K562 (cell line): ENCODE data around the gene SLC22A23.

Experiments used
- ATF1 ChIP-seq, 2 experiments: fragments of 450-650 bp in 1 of 2; IDR thresholded peaks; 2 replicates each; pipeline ENCODE4 v1.6.1; 2016; ENCODE audit warnings: missing compliant biosample characterization in 1 of 2, missing genetic modification characterization in 1 of 2
- CTBP1 ChIP-seq: fragments of 450-650 bp; IDR thresholded peaks from 2 replicates; pipeline ENCODE4 v1.6.1; 2016; ENCODE audit warnings: borderline replicate concordance
- CTCF ChIP-seq, 3 experiments: IDR thresholded peaks in 2 of 3; conservative IDR thresholded peaks in 1 of 3; 2 replicates each; pipeline ENCODE4 v1.5.1; 2011 to 2012; ENCODE audit warnings: low read length in 3 of 3, mild to moderate bottlenecking in 3 of 3, control low read depth in 2 of 3, improper control_type of control experiment in 1 of 3, inconsistent platforms in 1 of 3, low read depth in 1 of 3, mixed read lengths in 1 of 3, moderate library complexity in 1 of 3; ENCODE audit not compliant: insufficient read depth in 2 of 3
- ETS2 ChIP-seq: IDR thresholded peaks from 2 replicates; pipeline ENCODE4 v1.6.1; 2016; ENCODE audit warnings: borderline replicate concordance, missing genetic modification characterization, mild to moderate bottlenecking, moderate library complexity, missing compliant biosample characterization; ENCODE audit not compliant: poor library complexity, severe bottlenecking
- GABPA ChIP-seq: fragments of 200-800 bp; sonication (Bioruptor generic); conservative IDR thresholded peaks from 2 replicates; pipeline ENCODE4 v1.6.1; 2016; ENCODE audit warnings: low read depth, missing genetic modification characterization, missing compliant biosample characterization
- ID3 ChIP-seq, 2 experiments: fragments of 250-450 bp in 1 of 2; fragments of 450-650 bp in 1 of 2; sonication (Bioruptor Pico) in 1 of 2; IDR thresholded peaks; 2 replicates each; pipeline versions ENCODE4 v1.6.1 to v1.8.0; 2016 to 2021; ENCODE audit warnings: mild to moderate bottlenecking in 2 of 2, moderate library complexity in 2 of 2, missing compliant biosample characterization in 1 of 2, missing genetic modification characterization in 1 of 2
- POLR2A ChIP-seq: fragments of 450-650 bp; conservative IDR thresholded peaks from 2 replicates; pipeline ENCODE4 v1.6.1; 2016
- RBFOX2 ChIP-seq: fragments of 200-400 bp; formaldehyde crosslinking; IDR thresholded peaks from 2 replicates; pipeline ENCODE4 v1.6.1; 2017; ENCODE audit warnings: low read depth, mild to moderate bottlenecking, low read length, moderate library complexity
- RNF219 ChIP-seq: fragments of 250-450 bp; sonication (Bioruptor Pico); IDR thresholded peaks from 2 replicates; pipeline ENCODE4 v1.5.0; 2022; ENCODE audit warnings: mild to moderate bottlenecking
- USF2 ChIP-seq: sonication (generic); formaldehyde crosslinking; IDR thresholded peaks from 2 replicates; pipeline ENCODE4 v1.5.0; 2020; ENCODE audit warnings: missing genetic modification reagents

- no peak for TF ChIP-seq CTCF (IDR thresholded peaks at IDR 0.05 in 2 of 3, conservative IDR thresholded peaks at IDR 0.05 in 1 of 3; ENCODE audit: insufficient read depth in 2 of 3, low read depth in 1 of 3, low read length in 3 of 3)
- TF ChIP-seq GABPA (tag) = no peak
- TF ChIP-seq POLR2A = no peak
- TF ChIP-seq ETS2 (tag) = no peak
- TF ChIP-seq USF2 = no peak
- no peak for TF ChIP-seq RBFOX2
- no peak for TF ChIP-seq ID3 (CRISPR knock-in tag; IDR thresholded peaks at IDR 0.05)
- TF ChIP-seq ID3 (tag; IDR thresholded peaks at IDR 0.05) = no peak
- no peak for TF ChIP-seq ATF1 (CRISPR knock-in tag; IDR thresholded peaks at IDR 0.05)
- TF ChIP-seq ATF1 (tag; IDR thresholded peaks at IDR 0.05) = no peak
- TF ChIP-seq RNF219 = no peak
- no peak for TF ChIP-seq CTBP1
These were observed 159.8 kb downstream of the SLC22A23 start for GRCh38 chr6:3297006-3297405.
